Measurements from ENCODE around the gene SLF1.
A peak's percentile ranks its signal among the peaks of the same experiment; 100 is the strongest.

The SLF1 gene

DNA sequence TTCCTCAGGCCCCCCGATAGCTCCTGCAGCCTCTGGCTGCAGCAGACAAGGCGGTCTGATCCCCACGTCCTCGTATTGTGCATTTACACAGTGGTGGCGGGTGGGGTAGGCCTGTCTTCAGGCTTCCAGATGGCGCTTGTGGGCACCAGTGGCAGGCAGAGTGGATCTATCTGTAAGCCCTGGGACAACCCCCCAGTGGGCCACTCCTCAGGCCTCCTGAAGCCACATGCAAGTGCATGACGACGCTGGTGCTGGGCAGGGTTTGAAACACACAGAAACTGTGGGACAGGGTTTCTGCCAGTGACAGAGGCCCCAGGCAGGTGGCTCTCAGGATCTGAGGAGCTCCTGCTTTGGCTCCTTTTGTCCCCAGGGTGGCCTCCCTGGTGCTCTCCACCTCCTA, 42.0 kb downstream of the SLF1 start:
- DNase-seq = no peak

DNA sequence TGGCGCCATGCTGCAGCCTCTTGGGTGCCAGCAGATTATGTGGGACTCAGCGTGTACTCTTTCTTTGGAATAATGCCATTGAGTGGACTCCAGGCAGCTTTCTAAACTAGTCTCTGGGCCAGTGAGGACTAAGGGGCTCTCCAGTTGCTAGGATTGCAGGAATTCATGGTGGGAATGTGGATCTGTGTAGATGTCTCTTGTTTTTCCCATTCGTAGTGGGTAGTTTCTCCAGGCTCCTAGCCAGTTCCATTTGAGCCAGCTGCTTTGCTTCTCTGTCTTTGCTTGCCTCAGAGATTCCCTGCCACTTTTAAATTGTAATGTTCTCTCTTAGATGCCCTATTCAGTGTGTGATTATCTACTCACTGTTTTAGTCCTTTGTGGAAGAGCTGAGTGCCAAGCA, 42.6 kb downstream of the SLF1 start:
- peak in 9 of 58 donors; percentile 2 to 37 (median 13) for DNase-seq

DNA sequence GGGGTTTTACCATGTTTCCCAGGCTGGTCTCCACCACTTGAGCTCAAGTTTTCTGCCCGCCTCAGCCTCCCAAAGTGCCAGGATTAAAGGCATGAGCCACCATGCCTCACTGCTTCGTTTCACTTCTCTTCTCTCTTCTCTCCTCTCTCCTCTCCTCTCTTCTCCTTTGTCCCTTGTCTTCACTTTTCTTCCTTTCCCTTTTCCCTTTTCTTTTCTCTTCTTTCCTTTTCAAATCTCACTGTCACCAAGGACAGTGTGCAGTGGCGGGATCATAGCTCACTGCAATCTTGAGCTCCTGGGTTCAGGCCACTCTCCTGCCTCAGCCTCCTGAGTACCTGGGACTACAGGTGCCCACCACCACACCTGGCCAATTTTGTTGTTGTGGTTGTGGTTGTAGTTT, 49.5 kb downstream of the SLF1 start:
- no peak for DNase-seq

DNA sequence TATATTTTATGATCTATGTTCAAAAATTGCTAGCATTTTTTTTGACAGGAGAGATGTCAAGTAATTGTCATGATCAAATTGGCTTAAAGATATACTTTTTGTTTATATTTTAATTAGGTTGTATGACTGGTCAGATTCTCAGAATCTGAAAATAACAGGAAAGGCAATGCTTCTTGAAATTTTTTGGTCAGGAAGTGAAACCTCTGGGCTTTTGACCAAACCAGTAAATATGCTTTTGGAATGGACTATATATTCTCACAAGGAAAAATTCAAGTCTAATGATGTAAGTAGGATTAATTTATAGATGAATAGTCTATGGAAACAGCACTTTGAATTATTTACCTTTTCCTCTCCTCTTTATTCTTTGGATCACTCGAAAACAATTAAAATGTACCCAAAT, 52.3 kb downstream of the SLF1 start:
- DNase-seq = no peak

DNA sequence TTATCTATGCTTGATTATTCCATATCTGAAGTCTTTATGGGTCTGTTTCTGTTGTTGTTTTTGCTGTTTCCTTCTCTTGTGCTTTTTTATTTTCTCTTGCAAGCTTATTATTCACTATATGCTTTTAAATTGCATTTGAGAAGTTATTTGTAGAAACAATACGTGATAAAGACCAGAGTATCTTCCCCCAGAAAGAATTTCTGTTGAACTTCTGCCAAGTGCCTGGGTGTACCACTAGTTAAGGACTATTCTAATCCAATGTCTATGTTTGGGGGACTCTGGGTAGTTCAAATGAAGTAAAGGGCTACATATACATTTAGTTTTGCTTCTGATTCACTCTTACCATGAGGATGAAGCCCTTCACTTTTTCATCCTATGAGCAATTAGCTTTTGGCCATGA, 54.3 kb downstream of the SLF1 start:
- DNase-seq = no peak

DNA sequence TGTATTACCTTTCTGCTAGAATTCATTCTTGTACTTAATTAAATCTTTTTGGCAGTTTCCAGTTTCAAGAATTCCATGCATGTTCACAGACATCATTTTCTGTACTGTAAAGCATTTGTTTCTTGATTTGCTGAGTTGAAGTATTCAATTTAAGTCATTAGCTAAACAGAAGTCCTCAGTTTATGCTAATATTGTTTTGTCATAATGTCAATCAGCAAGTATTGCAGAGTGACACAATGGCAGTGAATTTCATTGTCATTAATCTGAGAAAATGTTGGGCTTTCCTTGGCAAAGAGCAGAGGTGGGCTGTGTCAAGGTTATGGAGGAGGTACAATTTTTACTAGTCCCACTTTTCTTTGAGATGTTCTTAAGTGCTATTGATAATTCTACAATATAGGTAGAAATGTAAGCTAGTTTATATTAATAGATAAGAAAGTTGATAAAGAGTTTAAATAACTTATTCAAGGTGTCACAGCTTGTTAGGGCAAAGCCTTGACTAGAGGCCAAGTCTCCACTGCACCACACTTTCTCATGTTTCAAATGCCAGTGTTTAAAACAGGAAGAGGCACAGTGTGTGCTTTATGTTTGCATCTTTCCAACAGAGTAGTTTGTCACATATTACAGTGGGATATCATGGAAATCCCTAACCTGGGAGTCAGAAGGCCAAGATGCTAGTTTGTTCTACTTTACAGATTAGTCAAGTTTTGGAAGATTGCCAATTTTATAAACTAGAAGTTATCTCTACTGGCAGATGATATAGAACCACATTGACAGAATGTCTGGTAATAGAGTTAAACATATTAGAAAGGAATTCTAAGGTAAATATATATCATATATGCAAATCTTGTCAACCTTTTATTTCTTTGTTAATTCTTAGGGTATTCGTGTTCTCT, 56.3 kb downstream of the SLF1 start:
- DNase-seq = no peak

DNA sequence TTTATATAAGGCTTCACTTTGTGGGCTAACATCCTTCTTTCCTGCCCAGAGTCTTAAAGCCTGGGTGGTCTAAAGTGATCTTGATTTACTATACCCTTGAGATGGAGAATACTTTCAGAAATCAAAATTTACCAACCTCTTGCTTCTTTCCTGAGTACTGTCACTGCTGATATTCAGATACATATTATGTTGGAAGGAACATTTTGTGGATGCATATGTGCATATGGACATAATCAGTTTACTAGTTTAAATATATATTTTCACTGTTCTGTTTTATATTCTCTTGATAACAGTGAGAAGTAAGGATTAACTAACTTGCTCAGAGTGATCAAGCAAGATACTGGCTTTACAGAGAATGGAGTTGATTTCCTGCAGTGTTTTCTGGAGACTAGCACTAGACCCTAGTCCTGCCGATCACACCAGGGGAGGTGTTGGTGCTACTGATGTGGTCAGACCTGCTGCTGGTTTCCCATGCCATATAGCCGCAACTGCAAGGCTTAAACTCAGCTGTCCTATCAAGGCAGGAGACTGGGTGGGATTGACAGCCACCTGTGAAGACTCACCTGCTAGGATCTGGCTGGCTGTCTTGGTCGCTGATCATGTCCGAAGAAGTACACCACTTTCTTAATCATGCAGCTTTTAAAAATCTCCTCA, 57.6 kb downstream of the SLF1 start:
- DNase-seq = no peak

DNA sequence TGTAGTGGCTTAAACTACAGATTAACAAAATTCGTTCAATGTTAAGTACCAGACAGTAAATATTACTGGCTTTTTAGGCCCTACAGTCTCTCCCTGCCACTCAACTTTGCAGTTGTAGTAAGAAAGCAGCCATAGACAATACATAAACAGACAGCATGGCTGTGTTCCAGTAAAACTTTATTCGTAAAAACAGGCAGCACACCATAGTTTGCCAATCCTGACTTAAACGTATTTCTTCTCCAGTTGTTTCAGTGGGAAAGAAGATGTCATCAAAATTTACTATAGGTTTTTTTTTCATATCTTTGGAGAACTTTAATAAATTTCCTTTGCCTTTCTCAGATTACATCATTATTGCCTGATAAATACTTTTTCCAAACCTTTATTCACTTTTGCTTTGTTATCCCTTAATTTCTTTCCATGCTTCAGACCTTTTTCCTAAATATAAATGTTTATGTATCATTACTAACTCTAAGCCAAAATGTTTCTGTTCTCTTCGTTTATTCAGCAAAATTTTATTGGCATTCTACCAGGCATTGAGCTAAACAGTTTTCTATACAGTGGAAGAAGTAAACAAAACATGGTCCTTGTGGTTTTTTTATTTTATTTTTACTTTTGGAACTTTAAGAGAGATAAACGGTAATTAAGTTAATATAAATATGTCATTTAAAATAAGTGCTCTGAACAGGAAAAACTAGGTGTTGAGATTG, 64.5 kb downstream of the SLF1 start:
- DNase-seq = no peak

DNA sequence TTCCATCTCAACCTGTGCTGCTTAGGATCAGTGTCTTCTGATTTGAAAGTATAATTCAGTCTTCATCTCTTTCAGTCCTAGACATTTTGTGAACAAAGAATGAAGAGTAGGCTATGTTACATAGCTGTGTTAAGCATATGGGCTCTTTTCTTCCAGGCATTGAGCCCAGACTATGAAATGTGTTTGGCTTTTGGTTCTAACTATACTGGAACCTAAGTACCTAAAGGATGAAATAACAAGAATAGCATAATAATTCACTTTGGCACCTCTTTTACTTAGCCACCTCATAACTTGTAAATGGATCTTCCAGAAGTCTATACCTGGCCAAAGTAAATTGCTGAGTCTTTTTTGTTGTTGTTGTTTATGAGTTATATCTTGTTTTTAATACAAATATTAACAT, 71.4 kb downstream of the SLF1 start:
- DNase-seq = no peak

DNA sequence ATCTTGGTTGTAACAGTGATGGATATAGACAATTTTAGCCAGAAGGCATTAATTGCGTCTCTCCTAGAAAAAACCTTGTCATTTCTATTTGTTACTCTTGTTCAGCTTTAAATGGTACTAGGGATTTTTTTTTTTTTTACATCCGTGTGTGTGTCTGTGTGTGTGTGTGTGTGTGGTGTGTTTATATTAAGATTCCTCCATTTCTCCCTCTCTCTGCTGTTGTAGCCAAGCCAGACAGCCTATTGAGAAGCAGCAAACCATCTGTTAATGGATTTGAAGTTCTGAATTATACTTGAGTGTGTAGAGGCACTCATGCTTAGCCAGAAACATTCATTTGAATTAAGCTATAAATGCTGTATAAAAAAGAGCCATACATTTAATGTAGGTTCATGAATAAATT, 72.3 kb downstream of the SLF1 start:
- peak in 1 of 58 donors; percentile 4 for DNase-seq

DNA sequence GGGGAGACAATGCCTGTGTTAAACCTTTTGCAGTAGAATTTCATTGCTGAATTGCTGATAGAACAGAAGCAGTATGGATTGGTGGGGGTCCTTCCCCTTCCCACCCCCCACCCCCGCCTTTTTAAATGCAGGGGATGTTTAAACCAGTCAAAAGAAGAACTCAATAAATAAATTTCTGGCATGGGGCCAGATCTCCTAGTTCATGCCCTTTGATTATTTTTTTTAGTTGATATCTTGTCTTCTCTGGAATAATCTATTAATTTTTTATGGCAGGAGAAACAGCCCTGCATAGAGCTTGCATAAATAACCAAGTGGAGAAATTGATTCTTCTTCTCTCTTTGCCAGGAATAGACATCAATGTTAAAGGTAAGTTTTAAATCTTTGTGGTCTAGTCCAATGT, 72.8 kb downstream of the SLF1 start:
- DNase-seq = no peak

DNA sequence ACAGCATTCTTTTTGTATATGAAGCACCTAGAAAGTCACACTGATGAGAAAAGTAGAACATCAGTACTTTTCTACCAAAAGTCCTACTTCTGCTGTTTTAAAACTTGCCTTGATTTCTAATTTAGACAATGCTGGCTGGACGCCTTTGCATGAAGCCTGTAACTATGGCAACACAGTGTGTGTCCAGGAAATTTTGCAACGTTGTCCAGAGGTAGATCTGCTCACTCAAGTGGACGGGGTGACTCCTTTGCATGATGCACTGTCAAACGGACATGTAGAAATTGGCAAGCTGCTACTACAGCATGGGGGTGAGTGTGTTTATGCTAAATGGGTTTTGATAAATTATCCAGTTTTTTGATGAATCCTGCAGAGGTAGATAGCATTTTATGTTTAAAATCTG, 73.5 kb downstream of the SLF1 start:
- peak in 22 of 58 donors; percentile 2 to 41 (median 12) for DNase-seq

DNA sequence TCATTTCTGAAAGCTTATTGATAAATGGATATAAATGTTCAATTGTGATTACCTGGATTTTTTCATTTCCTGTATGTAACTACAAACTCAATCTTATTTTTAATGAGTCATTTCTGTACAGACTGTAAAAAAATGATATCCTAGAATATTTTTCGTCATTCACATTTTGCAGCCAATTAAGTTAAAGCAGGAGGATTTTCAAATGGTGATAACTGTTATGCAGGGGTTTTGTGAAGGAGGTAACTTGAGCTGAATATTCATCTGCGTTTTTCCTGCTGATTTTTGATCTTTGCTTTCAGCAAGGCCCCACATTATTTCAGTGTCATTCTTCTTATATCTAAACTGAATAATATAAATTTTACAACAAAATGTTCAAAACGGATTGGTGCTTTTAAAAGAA, 74.1 kb downstream of the SLF1 start:
- DNase-seq = no peak

DNA sequence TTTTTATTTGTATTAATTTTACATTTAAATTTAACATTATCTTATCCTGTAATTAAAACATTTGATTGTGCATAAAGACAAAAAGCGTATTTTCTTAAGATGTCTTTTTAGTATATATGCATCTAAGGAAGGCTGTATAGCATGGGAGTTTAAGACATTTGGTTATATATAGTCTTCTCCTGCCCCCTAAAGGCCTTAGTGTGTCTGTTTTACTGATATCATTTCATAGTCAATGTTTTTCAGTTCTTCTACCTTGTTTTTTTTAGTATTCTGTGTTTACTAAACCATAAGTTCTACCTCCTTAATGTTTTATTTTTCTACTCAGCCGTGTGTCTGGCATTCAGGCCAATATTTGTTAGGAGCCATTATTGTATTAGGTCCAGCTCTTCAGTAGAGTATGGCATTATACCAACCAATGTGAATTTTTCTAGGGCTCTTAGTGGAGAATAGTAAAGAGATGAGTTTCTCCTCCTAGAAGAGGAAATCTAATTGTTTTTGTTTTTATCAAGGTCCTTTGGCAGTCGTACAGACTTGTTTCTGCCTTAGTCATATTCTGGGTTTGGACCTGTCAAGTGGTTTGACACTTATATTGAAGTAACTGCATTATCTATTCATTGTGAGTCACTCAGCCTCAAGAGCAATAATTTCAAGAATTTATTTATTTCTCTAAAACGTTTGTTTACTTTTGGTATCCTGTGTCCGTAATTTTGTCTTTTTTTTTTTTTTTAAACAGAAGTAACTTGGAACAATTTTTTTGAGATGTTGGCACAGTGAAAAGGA, 74.8 kb downstream of the SLF1 start:
- no peak for DNase-seq

DNA sequence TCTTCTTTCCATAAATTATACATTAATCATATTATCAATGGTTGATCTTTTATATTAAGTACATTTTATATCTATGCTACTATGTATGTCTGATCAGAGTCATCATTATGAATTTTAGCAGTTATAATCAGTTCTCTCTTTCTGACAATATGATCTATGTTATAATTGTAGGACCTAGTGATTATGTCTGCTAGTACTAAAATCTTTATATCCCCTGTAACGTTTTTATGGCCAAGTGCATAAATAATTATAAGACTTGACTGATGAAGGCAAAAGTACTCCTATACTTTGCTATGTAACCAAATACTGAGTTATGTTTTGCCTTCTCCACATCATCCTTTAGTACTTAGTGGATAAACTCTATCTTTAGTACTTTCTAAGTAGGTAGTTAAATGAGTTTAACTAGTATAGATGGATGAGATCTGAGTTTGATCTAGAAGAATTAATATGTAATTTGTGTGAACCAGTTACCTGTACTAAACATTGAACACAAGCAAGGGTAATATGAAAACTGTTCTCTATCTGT, 75.4 kb downstream of the SLF1 start:
- DNase-seq = no peak

DNA sequence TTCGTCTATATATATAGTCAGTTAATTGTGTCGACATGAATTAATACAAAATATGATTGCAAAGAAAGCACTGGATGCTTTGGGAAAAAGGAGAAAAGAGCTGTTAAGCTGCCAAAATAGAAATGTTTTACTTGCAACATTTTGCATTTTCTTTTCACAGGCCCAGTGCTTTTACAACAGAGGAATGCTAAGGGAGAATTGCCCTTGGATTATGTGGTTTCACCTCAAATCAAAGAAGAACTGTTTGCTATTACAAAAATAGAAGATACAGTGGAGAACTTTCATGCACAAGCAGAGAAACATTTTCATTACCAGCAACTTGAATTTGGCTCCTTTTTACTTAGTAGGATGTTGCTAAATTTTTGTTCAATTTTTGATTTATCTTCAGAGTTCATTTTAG, 76.2 kb downstream of the SLF1 start:
- no peak for DNase-seq

DNA sequence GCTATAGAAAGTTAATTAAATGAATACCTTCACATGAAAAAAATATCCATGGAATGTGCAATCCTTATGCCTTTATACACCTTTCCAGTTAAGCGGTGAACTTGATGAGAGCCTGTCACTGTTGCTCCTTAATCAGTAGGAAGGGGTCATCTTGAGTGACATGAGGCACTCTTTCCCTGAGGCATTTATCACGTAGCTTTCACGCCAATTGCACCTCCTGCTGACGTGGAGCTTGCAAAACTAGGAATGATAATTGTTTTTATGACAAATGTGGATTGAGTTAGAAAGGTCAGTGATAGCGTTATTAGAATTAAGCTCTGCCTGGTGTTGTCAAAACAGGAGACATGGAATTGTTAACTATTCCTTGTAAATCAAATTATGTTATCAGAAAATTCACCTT, 79.7 kb downstream of the SLF1 start:
- DNase-seq = no peak

DNA sequence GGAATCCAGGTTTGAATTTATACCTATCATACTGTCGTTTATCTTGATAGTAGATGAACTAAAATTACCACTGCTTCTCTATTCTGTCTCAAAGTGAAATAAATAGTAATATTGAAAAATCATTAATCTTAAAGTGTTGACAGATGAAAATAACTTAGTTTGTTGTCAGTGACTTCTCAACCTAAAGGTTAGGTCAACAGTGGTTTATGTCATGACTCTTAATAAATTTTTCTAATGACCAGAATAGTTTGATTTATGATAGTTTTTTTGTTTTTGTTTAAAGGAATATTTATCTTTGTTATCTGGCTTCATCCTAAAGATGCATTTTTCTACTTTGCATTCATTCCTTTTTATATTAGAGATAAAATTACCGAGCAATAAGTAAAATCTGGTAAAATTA, 81.1 kb downstream of the SLF1 start:
- DNase-seq = no peak

DNA sequence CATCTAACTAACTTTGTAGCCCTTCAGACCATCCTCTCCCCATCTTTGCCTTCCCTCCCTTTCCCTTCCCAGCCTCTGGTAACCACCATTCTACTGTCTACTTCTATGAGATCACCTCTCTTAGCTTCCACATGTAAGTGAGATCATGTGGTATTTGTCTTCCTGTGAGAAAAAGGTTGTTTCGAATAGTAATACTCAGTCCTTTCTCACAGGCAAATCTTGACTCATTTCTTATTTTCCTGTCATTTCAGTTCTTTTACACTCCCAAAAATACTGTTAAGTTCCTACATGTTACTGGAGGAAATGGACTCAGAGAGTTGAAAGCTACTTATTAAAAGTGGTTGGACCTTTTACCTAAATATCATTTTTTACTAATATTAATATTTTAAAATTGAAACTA, 82.1 kb downstream of the SLF1 start:
- no peak for DNase-seq

DNA sequence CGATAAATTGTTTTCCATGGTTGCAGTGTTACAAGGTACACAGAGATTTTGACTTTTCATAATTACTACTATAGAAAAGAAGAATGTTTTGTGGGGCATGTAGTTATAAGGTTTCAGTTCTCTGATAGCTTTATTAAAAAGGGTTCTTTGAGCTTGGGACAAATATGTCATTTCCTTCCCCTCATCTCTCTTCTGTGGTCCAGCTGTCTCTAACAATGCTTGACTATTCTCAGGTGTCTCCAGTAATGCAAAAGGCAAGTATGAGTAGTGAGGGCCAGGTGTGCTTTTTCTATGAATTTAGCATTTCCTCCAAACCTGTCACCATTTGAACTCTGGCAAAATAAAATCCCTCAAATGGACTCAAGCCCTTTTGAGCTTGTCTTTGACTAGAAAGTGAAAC, 84.3 kb downstream of the SLF1 start:
- DNase-seq = no peak

DNA sequence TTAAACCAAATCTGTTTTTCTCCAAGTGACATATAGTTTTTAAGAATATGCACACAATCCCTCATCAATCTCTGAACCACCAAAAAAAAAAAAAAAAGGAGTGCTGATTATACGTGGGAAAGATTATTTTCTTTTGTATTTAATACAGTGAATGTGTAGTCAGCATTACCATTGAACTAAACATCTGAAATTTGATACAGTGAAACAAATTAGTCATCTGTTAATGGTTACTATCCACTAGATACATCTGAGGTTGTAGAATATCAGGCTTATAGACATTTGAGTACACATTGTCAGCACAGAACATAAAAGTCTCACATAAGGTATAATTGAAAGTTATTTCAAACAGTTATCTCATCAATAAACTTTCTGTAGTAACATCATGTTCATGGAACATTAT, 87.0 kb downstream of the SLF1 start:
- no peak for DNase-seq

Data from anterior cingulate cortex (tissue), 58 donors.